K562 (cell line): ENCODE data around the gene RSPH9. TPM values are rescaled to one million over a fixed set of nuclear protein-coding genes. Genes with fewer than 3 reads are reported as not detected.

ENCODE experiments used
- BRD9 ChIP-seq: fragments of 450-650 bp; IDR thresholded peaks from 2 replicates; pipeline ENCODE4 v1.6.1; 2018; ENCODE audit warnings: low read depth; ENCODE audit not compliant: partially characterized antibody
- FOXJ3 ChIP-seq: sonication (generic); formaldehyde crosslinking; IDR thresholded peaks from 2 replicates; pipeline ENCODE4 v1.4.0; 2020; ENCODE audit warnings: mild to moderate bottlenecking, missing genetic modification reagents
- HMGN3 ChIP-seq: IDR thresholded peaks from 2 replicates; pipeline ENCODE4 v1.6.1; 2011; ENCODE audit warnings: borderline replicate concordance, low read depth, mild to moderate bottlenecking, mixed read lengths, low read length; ENCODE audit not compliant: insufficient read length; ENCODE audit errors: extremely low read depth
- KLF10 ChIP-seq: fragments of 250-450 bp; sonication (Bioruptor Pico); IDR thresholded peaks from 2 replicates; pipeline ENCODE4 v1.6.1; 2021; ENCODE audit warnings: matching md5 sums
- MIER1 ChIP-seq: fragments of 450-650 bp; IDR thresholded peaks from 2 replicates; pipeline ENCODE4 v1.6.1; 2016; ENCODE audit warnings: antibody characterized with exemption, mild to moderate bottlenecking, low read depth
- ZBTB5 ChIP-seq: fragments of 450-650 bp; IDR thresholded peaks from 2 replicates; pipeline ENCODE4 v1.6.1; 2017; ENCODE audit warnings: antibody characterized with exemption
- ZNF197 ChIP-seq: fragments of 200-800 bp; sonication (Bioruptor generic); IDR thresholded peaks from 2 replicates; pipeline ENCODE4 v1.6.1; 2016; ENCODE audit warnings: low read depth, missing genetic modification characterization, missing compliant biosample characterization
- ZNF316 ChIP-seq: fragments of 450-650 bp; IDR thresholded peaks from 2 replicates; pipeline ENCODE4 v1.6.1; 2016
- ZNF583 ChIP-seq: fragments of 250-450 bp; sonication (Bioruptor Pico); IDR thresholded peaks from 2 replicates; pipeline ENCODE4 v1.4.0; 2020
- ZNF740 ChIP-seq, 3 experiments: fragments of 200-800 bp in 1 of 3; sonication (Bioruptor generic) in 1 of 3; sonication (generic) in 1 of 3; formaldehyde crosslinking in 1 of 3; IDR thresholded peaks; 2 replicates each; pipeline versions ENCODE4 v1.6.1 to v1.8.0; 2016 to 2022; ENCODE audit warnings: mild to moderate bottlenecking in 2 of 3, missing compliant biosample characterization in 2 of 3, missing genetic modification characterization in 2 of 3, missing genetic modification reagents in 1 of 3
- polyA plus RNA-seq, 8 experiments: library from polyadenylated mRNA; depleted of rRNA in 4 of 8; stranded (reverse) in 5 of 8; unstranded in 3 of 8; fragments of >200 nt; fragmentation: Nextera tagmentation in 2 of 8; fragmentation: Illumina TruSeq in 1 of 8; extraction: Ambion mirVana in 2 of 8; extraction: Trizol in 1 of 8; gene quantifications; 2 replicates each; pipeline versions ENCODE4 v1.2.1 to v1.2.3, GENCODE V29; 2011 to 2014; ENCODE audit warnings: inconsistent platforms in 1 of 8, missing spikeins in 1 of 8
- total RNA-seq, 7 experiments: library from RNA; depleted of rRNA in 6 of 7; stranded (reverse); fragments of >200 nt in 6 of 7; fragmentation: Illumina TruSeq in 2 of 7; extraction: Trizol in 2 of 7; gene quantifications; 2 replicates each; pipeline versions ENCODE4 v1.2.1 to v1.2.3, GENCODE V29; 2011 to 2021; ENCODE audit warnings: low replicate concordance in 1 of 7

RSPH9 gene
- total and polyA plus RNA-seq, 9 of the 15 experiments (the other 6 are each of a cell fraction or from before 2014, with no cell fraction given) = 0.05 to 0.60 (median 0.39) TPM; not detected in 6

GRCh38 chr6:43702534-43703440 is 58.0 kb downstream of the RSPH9 start (continued):
- 0 out of 2 replicates have a peak, but pooled peaks have one; percentile 38 for TF ChIP-seq ZNF197 (CRISPR knock-in tag)
- TF ChIP-seq HMGN3 = no peak
- TF ChIP-seq ZNF740 (CRISPR knock-in tag; IDR thresholded peaks at IDR 0.05) = no peak
- no peak for TF ChIP-seq ZNF740 (tag; IDR thresholded peaks at IDR 0.05)
- peak; percentile 77 for TF ChIP-seq ZBTB5
- 0 out of 2 replicates have a peak, but pooled peaks have one; percentile 28 for TF ChIP-seq KLF10 (CRISPR knock-in tag)
- peak; percentile 86 for TF ChIP-seq BRD9
- no peak for TF ChIP-seq FOXJ3
- peak; percentile 31; the same call in 1 of the 2 replicates for TF ChIP-seq MIER1
- TF ChIP-seq ZNF316 = peak; percentile 45; the same call in 1 of the 2 replicates
- TF ChIP-seq ZNF583 (CRISPR knock-in tag) = peak; percentile 16; the same call in 1 of the 2 replicates
